ENCODE data around the gene APC2.

DNA sequence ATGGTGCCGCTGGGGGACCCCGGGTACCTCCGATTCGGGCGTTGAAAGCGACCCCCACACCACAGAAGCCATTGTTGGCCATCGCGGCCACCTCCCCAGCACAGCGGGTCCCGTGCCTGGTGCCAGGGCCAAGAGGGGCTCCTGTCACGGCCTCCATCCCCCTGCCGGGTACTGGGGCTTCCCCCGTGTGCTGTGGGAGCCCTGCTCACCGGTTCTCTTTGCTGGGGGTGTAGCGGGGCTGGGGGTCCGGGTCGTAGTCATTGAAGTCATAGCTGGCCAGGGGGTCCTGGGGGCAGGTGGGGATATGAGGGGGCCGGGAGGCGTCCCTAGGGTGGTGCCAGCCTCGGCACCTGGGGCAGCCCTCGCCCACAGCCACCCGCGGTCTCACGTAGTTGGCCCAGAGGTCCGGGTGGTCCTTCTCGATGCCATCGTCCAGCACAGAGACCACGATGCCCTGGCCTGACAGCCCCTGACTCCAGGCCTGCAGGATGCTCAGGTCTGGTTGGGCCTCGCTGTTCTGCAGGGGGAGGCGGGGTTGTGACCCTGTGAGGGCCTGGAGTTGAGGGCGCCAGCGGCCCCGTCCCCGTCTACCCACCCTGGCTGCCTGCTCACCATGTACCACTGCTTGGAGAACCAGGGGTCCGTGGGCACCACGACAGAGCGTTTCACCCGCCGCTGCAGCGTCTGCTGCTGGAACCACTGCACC is 37.8 kb downstream of the APC2 start:
- TF ChIP-seq POLR2A (IDR thresholded peaks at IDR 0.05) (no peak), CTCF (IDR thresholded peaks at IDR 0.05) (no peak)
